Measurements from ENCODE around the gene CFAP46. TPM values are rescaled to one million over a fixed set of nuclear protein-coding genes. Genes with fewer than 3 reads are reported as not detected.
A peak's percentile ranks its signal among the peaks of the same experiment; 100 is the strongest.
"Not testable (repeated sequence)": the region's sequence is repeated elsewhere in the genome, so short reads cannot be mapped to it uniquely, and the experiment has no call there.

The CFAP46 gene
- polyA plus RNA-seq, 12 donors: 0.25 to 1.2 (median 0.50) TPM; not detected in 2

DNA sequence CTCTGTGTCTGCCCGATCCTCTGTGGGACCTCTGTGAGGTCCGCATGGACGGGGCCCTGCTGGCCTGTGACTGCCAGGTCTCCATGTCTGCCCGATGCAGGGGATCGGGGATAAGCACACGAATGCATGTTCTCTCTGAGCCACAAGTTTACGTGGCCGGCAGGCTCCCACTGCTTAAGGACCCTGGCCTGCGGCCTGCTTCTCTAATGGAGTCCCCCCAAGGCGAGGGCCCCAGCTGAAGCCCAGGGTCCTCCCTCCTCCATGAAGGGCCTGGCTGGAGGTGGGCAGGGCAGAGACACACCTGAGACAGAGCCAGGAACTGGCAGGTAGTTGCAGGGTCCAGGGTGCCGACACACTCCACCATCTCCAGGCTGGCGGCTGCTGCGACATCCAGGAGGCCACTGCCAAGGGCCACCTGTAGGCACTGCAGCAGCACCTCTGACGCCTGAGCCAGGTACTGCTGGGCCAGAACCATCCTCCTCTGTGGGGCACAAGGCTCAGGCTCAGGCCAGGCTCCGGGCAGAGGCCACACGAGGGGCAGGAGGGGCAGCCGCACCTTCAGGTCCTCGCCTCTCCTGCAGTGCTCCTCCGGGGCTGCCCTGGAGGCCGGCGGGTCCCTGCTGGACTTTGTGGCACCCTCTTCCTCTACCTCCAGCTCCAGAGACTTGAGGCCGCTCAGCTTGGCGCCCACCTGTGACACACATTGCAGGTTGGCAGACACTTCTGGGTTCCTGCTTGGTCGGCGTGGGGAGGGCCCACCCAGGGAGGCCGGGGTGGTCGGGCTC, 95.5 kb downstream of the CFAP46 start:
- no peak for DNase-seq

DNA sequence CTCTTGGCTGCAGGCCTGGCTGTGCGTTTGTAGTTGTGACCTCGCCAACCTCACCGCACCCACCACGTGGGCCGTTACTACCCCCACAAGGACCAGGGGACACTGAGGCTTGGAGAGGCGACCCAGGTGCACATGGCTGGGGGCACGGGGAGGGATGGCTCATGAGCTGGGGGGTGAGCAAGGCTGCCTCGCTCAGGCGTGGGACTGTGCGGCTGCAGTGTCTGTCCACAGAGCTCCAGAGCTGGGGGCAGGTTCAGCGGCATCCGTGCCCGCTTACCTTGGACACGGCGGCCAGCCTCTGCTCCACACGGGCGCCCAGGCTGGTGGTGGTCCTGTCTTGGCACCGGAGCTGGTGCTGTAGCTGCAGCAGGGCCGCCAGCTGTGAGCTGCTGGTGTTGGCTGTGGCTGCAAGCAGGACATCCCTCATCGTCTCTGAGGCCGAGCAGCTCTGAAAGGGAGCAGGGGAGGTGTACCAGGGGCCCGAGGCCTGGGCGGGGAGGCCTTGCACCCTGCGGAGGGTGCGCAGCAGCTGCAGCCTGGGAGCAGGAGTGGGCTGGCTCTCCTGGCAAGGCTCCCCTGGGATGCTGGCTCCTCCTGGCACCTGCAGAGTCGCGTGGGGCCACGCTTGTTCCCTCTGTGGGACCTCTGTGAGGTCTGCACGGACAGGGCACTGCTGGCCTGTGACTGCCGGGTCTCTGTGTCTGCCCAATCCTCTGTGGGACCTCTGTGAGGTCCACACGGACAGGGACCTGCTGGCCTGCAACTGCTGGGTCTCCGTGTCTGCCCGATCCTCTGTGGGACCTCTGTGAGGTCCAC, 96.4 kb downstream of the CFAP46 start:
- no peak for DNase-seq

DNA sequence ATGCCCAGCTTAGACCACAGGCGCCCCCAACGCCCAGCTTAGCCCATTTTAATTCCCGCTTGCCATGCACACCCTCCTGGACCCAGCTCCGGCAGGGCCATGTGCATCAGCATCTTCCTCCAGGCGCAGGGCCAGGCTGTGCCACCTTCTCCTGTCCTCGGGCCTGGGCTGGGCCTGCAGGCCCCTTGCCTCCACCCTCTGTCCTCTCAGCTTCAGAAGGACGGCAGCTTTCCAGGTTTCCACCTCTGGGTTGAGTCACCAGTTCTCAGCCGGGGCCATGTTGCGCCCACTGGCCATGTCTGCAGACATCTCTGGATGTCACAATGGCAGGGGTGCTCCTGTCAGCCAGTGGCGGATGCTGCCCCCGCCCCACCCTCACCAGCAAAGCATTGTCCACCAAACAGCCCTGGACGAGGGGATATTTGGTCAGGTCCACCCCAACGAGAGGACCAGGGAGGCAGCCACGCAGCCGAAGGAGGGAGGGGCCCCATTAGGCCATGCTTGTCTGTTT, 97.3 kb downstream of the CFAP46 start:
- no peak for DNase-seq

DNA sequence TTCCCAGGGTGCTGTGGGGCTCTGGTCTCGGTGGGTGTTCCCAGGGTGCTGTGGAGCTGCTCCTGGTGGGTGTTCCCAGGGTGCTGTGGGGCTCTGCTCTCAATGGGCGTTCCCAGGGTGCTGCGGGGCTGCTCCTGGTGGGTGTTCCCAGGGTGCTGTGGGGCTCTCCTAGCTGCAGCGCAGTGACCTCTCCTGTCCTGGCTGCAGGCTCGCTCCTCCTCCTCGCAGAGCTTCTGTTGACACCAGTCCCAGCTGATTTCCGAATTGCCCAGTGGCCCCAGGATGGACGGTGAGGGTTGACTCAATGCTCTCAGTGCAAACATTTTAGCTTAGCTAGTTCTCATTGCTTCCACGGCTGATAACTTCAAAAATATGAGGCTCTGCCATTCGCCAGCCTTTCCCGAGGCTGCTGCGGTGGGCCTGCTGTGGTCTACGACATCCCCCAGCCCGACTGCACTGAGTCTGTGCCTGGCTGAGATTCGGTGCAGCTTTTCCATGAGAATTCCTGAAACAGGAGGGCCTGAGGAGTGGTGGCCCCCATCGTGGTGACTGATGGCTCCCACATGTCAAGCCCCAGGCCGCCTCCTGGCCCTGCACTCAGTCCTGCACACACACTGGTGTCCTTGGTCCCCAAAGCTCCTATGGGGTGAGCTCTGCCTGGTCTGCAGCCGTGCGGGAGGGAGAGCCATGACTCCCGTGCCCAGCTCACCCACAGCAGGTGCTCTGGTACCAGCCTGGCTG, 98.1 kb downstream of the CFAP46 start:
- DNase-seq: no peak

DNA sequence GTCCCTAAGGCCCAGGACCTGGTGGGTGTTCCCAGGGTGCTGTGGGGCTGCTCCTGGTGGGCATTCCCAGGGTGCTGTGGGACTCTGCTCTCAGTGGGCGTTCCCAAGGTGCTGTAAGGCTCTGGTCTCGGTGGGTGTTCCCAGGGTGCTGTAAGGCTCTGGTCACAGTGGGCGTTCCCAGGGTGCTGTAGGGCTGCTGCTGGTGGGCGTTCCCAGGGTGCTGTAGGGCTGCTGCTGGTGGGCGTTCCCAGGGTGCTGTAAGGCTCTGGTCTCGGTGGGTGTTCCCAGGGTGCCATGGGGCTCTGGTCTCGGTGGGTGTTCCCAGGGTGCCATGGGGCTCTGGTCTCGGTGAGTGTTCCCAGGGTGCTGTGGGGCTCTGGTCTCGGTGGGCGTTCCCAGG, 99.1 kb downstream of the CFAP46 start:
- DNase-seq: not testable (repeated sequence)

DNA sequence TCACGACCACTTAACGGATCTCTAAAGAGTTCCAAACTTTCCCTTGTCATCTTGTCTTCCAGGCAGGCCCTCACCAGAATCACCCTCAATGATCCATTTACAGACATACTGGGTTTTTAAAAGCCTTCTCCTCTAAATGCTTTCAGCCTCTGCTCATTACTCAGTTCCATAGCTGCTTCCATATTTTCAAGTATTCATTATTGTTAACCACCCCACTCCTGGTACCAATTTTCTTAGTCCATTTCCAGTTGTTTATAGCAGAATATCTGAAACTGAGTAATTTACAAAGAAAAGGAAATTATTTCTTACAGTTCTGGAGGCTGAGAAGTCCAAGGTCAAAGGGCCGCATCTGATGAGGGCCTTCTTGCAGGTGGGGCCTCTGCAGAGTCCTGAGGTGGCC, 100.0 kb downstream of the CFAP46 start:
- no peak for DNase-seq

DNA sequence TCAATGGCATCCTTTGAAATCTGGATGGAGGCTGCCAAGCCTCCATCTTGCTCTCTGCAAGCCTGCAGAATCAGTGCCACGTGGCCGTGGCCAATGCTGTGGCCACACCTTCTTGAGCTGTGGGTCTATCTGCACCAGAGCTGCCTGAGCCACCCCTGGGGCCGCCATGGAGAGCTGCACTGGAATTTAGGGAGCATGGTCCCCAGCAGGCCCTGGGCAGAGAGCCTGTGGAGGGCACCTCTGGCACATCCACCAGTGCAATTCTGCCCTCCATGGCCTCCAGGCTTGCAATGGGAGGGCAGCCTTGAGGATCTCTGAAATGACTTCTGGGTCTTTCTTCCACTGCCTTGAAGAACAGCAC, 100.8 kb downstream of the CFAP46 start:
- DNase-seq: no peak

DNA sequence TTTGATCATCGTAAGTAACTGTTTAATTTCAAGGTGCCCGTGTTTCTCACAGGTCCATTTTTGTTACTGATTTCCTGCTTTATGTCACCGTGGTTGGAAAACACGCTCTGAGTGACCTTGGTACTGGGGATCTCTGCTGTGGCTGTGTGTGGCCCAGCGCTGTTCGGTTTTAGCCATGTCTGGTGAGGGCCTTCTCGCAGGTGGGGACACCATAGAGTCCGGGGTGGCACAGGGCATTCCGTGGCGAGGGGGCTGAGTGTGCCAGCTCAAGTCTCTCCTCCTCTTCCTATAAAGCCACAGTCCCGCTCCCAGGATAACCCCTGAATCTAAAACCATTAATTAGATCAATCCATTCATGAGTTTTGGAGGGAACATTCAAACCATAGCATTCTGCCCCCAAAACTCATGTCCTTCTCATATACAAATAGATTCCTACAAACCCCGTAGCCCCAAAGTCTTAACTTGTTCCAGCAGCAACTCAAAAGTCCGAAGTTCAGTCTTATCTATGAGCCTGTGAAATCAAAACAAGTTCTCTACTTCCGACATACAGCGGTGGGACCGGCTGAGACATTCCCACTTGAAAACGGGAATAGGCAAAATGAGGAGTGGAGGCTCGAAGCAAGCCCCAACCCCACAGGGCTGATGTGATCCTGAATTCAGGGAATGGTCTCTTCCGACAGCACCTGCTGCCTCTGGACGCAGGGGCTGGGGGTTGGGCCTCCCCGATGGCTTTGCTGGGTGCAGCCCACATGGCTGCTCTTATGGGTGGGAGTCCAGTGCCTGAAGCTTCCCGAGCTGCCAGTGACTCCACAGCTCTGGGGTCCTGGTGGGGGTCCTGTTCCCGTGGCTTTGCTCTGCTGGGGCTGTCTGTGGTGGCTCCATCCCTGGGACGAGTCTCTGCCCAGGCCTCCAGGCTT, 101.4 kb downstream of the CFAP46 start:
- DNase-seq: no peak

DNA sequence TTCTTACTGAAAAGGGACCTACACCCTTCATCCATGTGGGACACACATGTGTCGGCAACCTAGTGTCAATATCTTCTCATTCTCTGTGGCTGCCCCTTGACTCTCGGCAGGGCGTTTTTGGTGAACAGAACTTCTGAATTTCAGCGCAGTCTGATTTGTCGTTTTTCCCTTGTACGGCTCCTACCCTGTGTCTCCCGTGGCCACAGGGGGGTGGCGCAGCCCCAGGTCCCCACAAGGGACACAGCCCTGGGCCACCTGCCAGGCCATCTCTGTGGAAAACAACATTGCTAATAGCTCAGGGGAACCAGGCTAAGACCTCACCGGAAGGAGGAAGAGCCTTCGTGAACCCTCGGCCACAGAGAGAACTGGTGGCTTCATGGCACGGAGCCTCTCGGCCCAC, 103.3 kb downstream of the CFAP46 start:
- no peak for DNase-seq

DNA sequence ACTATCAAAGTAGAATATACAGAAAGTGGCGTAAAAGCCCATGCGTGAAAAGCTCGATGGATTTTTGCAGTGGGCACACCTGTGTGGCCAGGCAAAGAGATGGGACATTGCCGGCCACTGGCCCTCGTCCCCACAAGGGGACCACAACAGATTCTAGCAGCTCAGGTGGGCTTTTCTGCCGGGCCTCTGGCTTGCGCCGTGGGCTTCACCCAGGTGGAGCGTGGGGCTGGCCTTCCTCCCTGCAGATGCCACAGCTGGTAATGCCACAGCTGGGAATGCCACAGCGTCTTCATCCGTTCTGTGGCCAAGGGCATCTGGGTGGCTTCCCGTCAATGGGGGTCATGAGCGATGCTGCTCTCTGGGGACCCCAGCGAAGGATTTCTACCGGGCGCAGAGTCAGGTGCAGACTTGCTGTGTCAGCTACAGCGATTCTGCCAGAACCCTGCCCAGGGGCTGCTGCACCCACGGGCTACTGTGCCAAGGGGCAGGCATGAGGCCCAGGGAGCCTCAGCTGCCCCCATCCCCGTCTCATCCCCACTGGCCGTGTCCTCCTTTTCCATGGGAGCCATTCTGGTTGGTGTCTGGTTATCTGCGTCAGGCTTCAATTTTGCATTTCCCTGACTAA, 103.9 kb downstream of the CFAP46 start:
- DNase-seq: no peak

DNA sequence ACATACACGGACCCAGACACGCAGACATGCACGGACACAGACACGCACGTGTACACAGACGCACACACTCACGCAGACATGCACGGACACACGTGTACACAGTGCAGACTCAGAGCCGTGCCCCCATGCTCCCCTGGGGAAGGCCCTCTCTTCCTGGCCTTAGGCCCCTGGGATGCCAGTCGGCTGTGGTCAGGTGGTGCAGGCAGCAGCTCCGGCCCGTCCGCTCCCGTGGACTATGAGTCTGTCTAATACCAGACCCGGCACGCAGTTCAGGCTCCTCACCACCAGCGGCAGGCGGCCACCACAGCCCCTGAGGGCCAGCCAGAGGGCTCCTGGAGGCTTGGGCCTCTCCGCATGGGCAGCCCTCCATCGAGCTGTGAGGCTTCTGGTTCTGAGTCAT, 104.5 kb downstream of the CFAP46 start:
- DNase-seq: no peak

DNA sequence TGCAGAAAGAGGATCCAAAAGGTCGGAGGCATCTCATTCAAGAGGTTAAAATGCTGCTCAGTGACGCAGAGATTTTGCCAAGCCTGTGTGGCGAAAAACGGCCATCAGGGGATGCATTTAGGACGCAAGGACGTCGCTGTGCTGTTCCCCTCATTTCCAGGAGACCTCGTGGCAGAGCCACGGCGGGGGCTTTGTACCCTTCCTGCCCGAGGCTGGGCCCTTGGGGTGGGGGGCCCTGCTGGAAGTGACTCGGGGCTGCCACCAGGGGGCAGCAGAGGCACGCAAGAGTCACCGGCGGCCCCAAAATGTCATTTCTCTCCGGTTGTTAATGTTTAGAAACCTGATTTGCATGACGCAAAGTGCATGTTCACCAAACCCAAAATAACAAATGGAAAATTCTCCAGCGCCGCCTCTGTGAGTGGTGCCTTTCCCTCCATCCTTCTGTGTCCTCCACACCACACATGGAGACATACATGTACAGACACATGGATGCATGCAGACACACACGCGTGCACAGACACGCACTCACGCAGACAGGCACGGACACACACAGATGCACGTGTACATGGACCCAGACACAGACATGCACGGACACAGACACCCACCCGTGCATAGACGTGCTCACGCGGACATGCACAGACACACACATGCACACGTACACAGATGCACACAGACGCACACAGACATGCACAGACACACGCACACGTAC, 105.4 kb downstream of the CFAP46 start:
- peak; percentile 54 for DNase-seq

DNA sequence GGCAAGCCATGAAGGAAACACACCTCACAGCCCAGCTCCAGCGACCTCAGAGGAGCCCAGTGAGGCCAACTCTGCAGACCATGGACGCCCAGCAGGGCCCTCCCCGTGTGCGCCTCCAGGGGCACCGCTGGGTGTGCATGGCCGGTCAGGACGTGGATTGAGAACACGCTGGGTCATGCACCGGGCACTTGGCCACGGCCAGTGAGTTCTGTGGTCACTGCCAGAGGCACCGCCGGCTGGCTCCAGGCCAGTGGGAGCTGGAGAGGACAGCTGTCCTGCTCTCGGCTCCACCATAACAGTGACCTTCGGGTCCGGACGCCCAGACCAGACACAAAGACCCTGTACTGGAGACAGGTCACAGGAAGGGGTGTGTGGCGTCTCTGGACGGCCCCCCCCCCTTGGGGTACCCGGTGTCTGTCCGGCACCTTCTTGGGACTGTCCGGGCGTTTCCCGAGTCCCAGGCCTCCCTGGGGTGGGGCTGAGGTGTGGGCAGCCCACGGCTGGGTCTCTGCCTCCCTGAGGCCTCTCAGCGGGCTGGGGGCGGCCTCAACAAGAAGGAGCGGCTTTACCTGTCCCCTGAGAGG, 106.0 kb downstream of the CFAP46 start:
- DNase-seq: peak; percentile 8

DNA sequence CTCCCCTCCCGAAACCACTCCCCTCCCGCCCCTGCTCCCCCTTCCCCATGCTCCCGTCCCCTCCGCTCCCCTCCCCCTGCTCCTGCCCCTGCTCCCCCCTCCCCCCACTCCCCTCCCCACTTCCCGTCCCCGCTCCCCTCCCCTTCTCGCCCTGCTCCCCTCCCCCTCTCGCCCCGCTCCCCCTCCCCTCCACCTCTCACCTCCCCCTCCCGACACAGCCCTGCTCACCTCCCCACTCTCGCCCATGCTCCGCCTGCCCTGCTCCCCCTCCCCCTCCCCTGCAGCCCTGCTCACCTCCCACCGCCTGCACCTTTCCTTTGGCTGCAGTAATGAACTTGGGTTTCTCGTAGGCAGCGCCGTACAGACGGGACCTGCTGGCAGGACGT, 106.5 kb downstream of the CFAP46 start:
- DNase-seq: no peak

DNA sequence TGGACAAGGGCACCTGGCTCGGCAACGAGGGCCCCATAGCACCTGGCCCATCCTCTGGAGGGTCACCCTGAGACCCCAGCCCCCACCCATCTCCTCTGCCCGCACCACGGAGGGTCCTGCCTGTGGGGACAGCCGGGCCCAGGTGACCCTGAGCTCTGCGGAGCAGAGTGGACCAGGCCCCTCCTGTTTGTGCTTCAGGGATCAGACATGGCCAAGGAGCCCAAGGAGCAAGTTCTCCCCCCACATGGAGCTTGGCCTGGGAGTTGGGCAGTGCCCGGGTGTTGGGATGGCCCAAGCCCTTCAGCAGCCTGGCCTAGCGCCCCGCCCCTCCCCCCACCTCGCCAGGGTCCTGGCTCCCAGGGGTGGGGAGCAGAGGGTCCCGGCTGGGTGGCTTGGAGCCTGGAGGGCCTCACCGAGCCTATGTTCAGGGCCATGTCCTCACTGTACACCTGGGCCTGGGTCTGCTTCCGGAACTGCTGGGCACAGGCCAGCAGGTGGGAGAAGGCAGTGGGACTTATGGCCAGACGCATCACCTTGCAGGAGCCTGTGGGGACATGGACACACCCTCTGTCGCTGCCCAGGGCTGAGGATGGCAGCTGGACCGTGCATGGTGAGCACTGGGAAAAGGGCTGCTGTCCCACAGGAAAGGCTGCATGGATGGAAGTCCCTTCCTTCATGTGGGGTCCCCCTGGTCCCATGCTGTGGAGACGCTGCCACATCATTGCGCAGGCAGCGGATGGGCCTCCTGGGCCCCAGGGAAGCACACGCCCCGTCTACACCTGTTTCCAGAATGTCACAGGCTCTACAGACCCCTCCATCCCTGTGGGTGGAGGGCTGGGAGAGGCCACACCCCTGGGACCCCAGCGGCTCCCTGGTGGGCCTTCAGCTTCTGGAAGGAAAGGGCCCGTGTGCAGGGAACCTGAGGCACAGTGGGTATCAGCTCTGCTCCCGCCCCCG, 107.2 kb downstream of the CFAP46 start:
- no peak for DNase-seq

DNA sequence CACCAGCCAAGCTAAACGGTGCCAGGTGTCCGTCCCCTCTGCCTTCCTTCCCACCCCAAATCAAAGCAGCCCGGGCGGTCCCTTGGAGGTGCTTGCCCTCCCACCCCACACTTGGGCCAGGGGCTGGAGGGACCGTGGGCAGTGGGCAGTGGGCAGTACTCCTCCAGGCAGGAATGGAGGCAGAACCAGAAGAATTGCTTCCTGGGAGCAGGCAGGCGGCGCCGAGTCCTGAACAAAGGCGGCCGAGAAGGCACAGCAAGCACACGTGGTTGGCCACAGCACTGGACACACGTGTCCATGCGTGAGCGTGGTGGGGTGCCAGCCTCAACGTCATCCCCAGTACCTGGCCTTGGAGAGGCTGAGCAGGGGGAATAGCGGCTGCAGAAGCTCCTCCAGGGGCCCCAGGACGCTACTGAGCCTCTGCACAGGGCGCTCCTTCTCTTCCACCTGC, 108.0 kb downstream of the CFAP46 start:
- no peak for DNase-seq

DNA sequence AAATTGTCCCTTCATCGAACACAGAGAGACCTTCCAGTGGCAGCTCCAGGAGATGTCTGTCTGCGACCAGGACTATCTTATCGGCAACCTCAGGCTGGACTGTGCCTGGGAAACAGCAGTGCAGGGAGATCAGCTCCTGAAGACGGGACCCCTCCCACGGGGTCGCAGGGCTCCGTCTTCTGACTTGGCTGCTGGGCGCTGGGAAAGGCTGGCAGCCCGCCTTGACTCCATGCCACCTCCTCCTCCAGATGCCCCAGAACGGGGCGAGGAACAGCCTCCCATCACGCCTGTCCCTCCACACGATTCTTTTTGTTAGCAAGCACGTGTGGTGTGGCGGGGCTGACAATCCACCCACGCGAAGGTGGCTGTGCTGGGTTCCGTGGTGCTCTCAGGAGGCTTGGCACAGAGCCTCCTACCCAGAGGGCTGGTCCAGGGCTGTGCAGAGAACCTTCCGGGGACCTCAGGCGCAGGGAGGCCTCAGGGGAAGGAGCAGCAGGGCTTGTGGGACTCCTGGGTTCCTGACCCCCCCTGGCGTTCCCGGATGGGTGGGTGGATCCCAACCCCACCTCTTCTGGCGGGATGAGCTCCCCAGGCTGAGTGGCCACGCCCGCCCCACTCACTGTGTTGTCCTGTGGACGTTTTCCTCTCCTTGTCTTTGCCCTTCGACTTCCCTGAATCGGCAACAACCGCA, 108.8 kb downstream of the CFAP46 start:
- DNase-seq: no peak
